Gastroesophageal sphincter (tissue), 3 donors: ENCODE measurements around the gene SIGLEC10.

Experiments used
- CTCF ChIP-seq, 4 experiments: fragments of 200-600 bp in 2 of 4; fragments of 450-650 bp in 2 of 4; sonication (generic) in 1 of 4; IDR thresholded peaks; one replicate each; pipeline ENCODE4 v1.5.1; 2017 to 2019; ENCODE audit warnings: antibody characterized with exemption in 4 of 4, mild to moderate bottlenecking in 2 of 4, moderate library complexity in 2 of 4
- POLR2A ChIP-seq, 2 donors: fragments of 450-650 bp; IDR thresholded peaks; one replicate each; pipeline ENCODE4 v1.6.1; 2017; ENCODE audit warnings: antibody characterized with exemption in 2 of 2, mild to moderate bottlenecking in 2 of 2, moderate library complexity in 1 of 2
- POLR2AphosphoS5 ChIP-seq: sonication (generic); formaldehyde crosslinking; IDR thresholded peaks from one replicate; pipeline ENCODE4 v1.6.1; 2017; ENCODE audit warnings: antibody characterized with exemption

DNA sequence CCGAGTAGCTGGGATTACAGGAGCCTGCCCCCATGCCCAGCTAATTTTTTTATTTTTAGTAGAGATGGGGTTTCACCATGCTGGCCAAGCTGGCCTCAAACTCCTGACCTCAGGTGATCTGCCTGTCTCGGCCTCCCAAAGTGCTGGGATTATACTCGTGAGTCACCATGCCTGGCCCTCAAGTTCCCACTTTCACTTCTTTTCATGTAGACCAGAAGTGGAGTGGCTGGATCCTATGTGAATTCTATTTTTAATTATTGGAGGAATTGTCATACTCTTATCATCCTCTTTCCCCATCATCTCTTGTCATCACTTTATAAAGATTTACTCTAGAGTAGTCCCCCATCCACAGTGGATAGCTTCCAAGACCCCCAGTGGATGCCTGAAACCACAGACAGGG, 12.8 kb upstream of the SIGLEC10 start:
- TF ChIP-seq POLR2A (IDR thresholded peaks at IDR 0.05) (no peak), CTCF (IDR thresholded peaks at IDR 0.05) (no peak), POLR2AphosphoS5 (no peak)
